ENCODE measurements around the gene VCY. TPM values are rescaled to one million over a fixed set of nuclear protein-coding genes. Genes with fewer than 3 reads are reported as not detected.
"Not testable (repeated sequence)": the region's sequence is repeated elsewhere in the genome, so short reads cannot be mapped to it uniquely, and the experiment has no call there.

VCY gene
- total RNA-seq (not detected), polyA plus RNA-seq (not detected)
- long read RNA-seq, donor 1: 0 reads
- long read RNA-seq, donor 2: 0 reads
- long read RNA-seq, donor 3: 0 reads
- long read RNA-seq, donor 4: 0 reads
- long read RNA-seq, donor 5: 0 reads
- long read RNA-seq, donor 6: 0 reads
- long read RNA-seq, donor 7: 0 reads
- long read RNA-seq, donor 8: 0 reads
- long read RNA-seq, donor 9: 0 reads
- long read RNA-seq, donor 10: 0 reads

DNA sequence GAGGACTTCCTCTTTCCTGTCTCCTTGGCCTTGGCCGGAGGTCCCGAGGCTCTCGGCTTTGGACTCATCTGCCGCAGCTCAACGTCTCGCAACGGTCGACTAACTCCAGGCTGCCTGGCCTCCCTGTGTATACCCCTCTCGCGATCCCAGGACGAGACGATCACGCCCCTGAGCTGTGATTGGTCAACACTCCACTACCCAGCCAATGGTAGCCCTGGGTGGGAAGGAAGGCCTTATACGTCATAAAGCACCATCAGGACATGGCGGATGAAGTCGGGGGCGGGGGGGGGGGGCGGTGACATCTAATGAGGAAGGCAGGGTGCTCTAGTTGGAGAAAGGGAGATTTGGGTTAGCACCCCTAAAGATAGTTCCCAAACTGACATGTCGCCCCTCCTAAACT lies at the start of gene VCY:
TSS of gene VCY (minus strand) at position 101 of the 400 bp plus-strand sequence. CDS start at position 68, 33 bp downstream.
- WGBS, 5 donors: no CpG with 5 or more reads among the region's 19 CpGs
- intact Hi-C loops (cut with DNase I; ENCODE audit: low total_unique reads); H3K27ac ChIP-seq; H3K9me3 ChIP-seq; H3K4me1 ChIP-seq; H3K4me3 ChIP-seq; DNase-seq; H3K27me3 ChIP-seq; H3K36me3 ChIP-seq: not testable (repeated sequence)

DNA sequence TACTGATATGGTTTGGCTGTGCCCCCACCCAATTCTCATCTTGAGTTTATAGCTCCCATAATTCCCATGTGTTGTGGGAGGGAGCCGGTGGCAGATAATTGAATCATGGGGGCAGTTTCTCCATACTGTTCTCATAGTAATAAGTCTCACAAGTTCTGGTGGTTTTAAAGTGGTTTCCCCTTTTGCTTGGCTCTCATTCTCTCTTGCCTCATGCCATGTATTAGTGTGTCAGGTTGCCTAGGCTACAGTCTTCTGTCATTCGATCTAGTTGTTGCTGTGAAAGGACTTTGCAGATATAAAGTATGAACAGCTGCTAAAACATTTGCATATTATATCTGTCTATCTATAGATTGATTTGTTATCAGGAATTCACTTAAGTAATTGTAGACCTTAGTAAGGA lies 44.1 kb upstream of the VCY start:
- H3K27me3 ChIP-seq; DNase-seq; intact Hi-C loops (cut with DNase I; ENCODE audit: low total_unique reads); H3K9me3 ChIP-seq; H3K27ac ChIP-seq; H3K36me3 ChIP-seq; H3K4me3 ChIP-seq; H3K4me1 ChIP-seq: not testable (repeated sequence)
- no CpG with 5 or more reads among the region's 2 CpGs for WGBS, 5 donors

- H3K36me3 ChIP-seq; H3K4me3 ChIP-seq; H3K9me3 ChIP-seq; DNase-seq; H3K4me1 ChIP-seq; H3K27me3 ChIP-seq; H3K27ac ChIP-seq; intact Hi-C loops (cut with DNase I; ENCODE audit: low total_unique reads): not testable (repeated sequence)
- WGBS, 5 donors: no CpG with 5 or more reads among the region's 2 CpGs
Measured at GRCh38 chrY:14011916-14012315, 25.6 kb upstream of the VCY start.

DNA sequence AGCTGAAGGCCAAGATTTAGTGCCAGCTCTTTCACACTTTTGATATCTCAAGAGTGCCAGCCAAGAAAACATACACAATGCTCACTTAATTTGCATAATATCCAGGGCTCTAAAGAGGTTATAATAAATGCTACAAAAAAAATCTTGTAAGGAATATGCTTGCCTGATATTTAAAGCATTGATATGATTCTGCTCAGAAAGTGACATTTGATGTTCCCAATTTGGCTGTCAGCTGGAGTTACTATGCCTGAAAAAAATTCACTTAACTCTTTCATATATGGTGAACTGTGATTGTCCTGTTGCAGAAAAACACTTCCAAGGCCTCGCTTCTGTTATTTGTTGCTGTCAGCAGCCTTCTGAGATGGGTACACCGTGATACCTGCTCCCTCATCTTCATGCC lies 43.9 kb downstream of the VCY start:
- intact Hi-C loops (cut with DNase I; ENCODE audit: low total_unique reads); H3K36me3 ChIP-seq; H3K27me3 ChIP-seq; H3K9me3 ChIP-seq; H3K4me1 ChIP-seq; H3K4me3 ChIP-seq; DNase-seq; H3K27ac ChIP-seq: not testable (repeated sequence)
- 79 to 94% (median 81%) methylated on average over 2 of the region's 2 CpGs; no CpG with 5 or more reads in 2 of the 5 donors for WGBS, 5 donors

Other genes starting within 250 kb of the VCY start
- not detected for gene VCY1B, start 69.8 kb upstream of the VCY start, total RNA-seq
- gene VCY1B, start 69.8 kb upstream of the VCY start, polyA plus RNA-seq: not detected

Measured in stomach (tissue), 19 donors.